ENCODE results near the gene TNNI3K. TPM values are rescaled to one million over a fixed set of nuclear protein-coding genes. Genes with fewer than 3 reads are reported as not detected.

TNNI3K gene
- total and polyA plus RNA-seq, 4 donors: 0.41 to 1.4 TPM; not detected in 2

DNA sequence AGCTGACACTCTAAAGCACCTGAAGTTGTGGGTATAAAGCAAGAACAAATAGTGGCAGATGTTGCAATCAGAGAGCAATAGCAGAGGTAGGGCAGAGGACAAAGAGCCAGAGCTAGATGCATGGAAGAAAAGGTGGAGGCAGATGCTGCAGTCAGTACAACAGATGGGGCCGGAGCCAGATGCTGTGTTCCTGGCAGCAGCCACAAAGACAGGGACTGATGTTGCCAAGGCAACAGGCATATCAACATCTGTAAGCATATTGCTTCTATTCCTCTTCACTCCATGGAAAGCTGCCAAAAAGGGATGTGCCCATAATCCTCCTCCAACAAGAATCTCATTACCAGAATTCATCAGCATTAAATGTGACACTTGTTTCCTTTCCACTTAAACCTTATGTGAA, 108.0 kb downstream of the TNNI3K start:
- 60 to 61% methylated on average over 1 of the region's 1 CpG for WGBS, 2 donors
- peak; percentile 74 to 78 (median 75) for DNase-seq
- Histone ChIP-seq H3K27me3 (ENCODE audit: control insufficient read depth in 3 of 3, insufficient read depth in 3 of 3, low read length in 2 of 3) (no peaks in the 10 kb centered on the region), H3K27ac (ENCODE audit: low read depth in 1 of 2, low read length in 1 of 2) (peak overlapping the region in 1 of 2 donors; percentile 29), H3K4me1 (ENCODE audit: control insufficient read depth in 5 of 5, insufficient read depth in 5 of 5, low read length in 5 of 5) (peaks cover 0 to 9% (median 0%) of the 10 kb centered on the region in 5 donors), H3K36me3 (ENCODE audit: control insufficient read depth in 4 of 4, insufficient read depth in 4 of 4, low read length in 4 of 4) (peaks cover 0 to 3% (median 0%) of the 10 kb centered on the region in 4 donors), H3K4me3 (no peak overlapping the region), H3K9me3 (ENCODE audit: control insufficient read depth in 4 of 4, insufficient read depth in 3 of 4, low read length in 3 of 4) (no peaks in the 10 kb centered on the region), H3K9ac (ENCODE audit: insufficient read depth in 1 of 2, low read length in 2 of 2) (no peak overlapping the region)
- TF ChIP-seq, protein P1, sequence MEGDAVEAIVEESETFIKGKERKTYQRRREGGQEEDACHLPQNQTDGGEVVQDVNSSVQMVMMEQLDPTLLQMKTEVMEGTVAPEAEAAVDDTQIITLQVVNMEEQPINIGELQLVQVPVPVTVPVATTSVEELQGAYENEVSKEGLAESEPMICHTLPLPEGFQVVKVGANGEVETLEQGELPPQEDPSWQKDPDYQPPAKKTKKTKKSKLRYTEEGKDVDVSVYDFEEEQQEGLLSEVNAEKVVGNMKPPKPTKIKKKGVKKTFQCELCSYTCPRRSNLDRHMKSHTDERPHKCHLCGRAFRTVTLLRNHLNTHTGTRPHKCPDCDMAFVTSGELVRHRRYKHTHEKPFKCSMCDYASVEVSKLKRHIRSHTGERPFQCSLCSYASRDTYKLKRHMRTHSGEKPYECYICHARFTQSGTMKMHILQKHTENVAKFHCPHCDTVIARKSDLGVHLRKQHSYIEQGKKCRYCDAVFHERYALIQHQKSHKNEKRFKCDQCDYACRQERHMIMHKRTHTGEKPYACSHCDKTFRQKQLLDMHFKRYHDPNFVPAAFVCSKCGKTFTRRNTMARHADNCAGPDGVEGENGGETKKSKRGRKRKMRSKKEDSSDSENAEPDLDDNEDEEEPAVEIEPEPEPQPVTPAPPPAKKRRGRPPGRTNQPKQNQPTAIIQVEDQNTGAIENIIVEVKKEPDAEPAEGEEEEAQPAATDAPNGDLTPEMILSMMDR (IDR thresholded peaks at IDR 0.05; ENCODE audit: control extremely low read depth, extremely low read depth): no peak
- no peak for ATAC-seq (ENCODE audit: insufficient read depth, low FRiP score)

DNA sequence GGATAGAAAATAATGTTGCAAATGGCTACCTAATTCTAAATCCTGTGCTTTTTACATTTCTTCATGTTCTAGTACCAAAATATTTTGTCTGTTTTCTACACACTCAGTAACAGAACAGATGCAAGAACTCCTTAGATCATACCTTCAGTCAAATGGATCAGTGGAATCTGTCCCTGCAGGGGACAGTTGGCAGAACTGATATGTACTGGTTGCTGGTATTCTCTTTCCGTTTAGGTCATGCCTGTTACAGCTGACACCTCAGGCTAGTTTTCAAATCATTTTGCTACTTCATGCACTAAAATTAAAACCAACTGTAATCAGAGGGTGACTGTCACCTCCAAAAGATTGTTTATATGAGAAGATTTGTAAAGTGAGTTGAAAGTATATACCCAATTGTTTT, 109.2 kb downstream of the TNNI3K start:
- no peak overlapping the region for H3K9ac ChIP-seq (ENCODE audit: insufficient read depth in 1 of 2, low read length in 2 of 2)
- H3K9me3 ChIP-seq (ENCODE audit: control insufficient read depth in 4 of 4, insufficient read depth in 3 of 4, low read length in 3 of 4): no peaks in the 10 kb centered on the region
- TF ChIP-seq, protein P1 (IDR thresholded peaks at IDR 0.05; ENCODE audit: control extremely low read depth, extremely low read depth): no peak
- no peak overlapping the region for H3K4me3 ChIP-seq
- whole genome bisulfite sequencing, 2 donors: 74 to 81% methylated on average over 1 of the region's 1 CpG
- peaks cover 0 to 3% (median 0%) of the 10 kb centered on the region in 4 donors for H3K36me3 ChIP-seq (ENCODE audit: control insufficient read depth in 4 of 4, insufficient read depth in 4 of 4, low read length in 4 of 4)
- peaks cover 0 to 9% (median 0%) of the 10 kb centered on the region in 5 donors for H3K4me1 ChIP-seq (ENCODE audit: control insufficient read depth in 5 of 5, insufficient read depth in 5 of 5, low read length in 5 of 5)
- ATAC-seq (ENCODE audit: insufficient read depth, low FRiP score): no peak
- no peaks in the 10 kb centered on the region for H3K27me3 ChIP-seq (ENCODE audit: control insufficient read depth in 3 of 3, insufficient read depth in 3 of 3, low read length in 2 of 3)
- DNase-seq: no peak
- H3K27ac ChIP-seq (ENCODE audit: low read depth in 1 of 2, low read length in 1 of 2): no peak overlapping the region

DNA sequence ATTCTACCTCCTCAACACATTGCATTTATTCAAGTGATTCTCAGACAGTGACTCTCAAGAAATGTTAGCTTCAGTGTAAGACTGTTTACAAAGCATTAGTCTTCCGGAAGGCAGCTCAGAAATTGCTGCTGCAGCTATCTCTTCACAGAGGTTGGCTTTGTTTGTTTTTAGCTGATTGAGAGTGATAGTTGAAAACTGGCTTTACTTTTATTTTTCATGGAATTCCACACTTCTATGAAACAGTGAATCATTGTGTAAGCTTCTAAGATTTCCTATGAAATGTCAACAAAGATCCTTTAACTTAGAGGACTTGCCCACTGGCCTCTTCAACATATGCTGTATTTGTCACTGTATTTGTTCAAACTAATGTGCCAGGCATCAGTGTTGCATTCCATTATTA, 121.3 kb downstream of the TNNI3K start:
- DNase-seq: peak in 1 of 3 donors; percentile 2
- 59 to 70% methylated on average over 1 of the region's 1 CpG for WGBS, 2 donors
- peak overlapping the region in 1 of 2 donors; percentile 75 for H3K27ac ChIP-seq (ENCODE audit: low read depth in 1 of 2, low read length in 1 of 2)

More for the DNA sequence above, 121.3 kb downstream of the TNNI3K start:
- Histone ChIP-seq H3K4me3 (no peak overlapping the region), H3K36me3 (ENCODE audit: control insufficient read depth in 4 of 4, insufficient read depth in 4 of 4, low read length in 4 of 4) (no peaks in the 10 kb centered on the region), H3K9me3 (ENCODE audit: control insufficient read depth in 4 of 4, insufficient read depth in 3 of 4, low read length in 3 of 4) (no peaks in the 10 kb centered on the region), H3K27me3 (ENCODE audit: control insufficient read depth in 3 of 3, insufficient read depth in 3 of 3, low read length in 2 of 3) (no peaks in the 10 kb centered on the region), H3K9ac (ENCODE audit: insufficient read depth in 1 of 2, low read length in 2 of 2) (no peak overlapping the region), H3K4me1 (ENCODE audit: control insufficient read depth in 5 of 5, insufficient read depth in 5 of 5, low read length in 5 of 5) (peaks cover 0 to 15% (median 0%) of the 10 kb centered on the region in 5 donors)
- TF ChIP-seq, protein P1 (IDR thresholded peaks at IDR 0.05; ENCODE audit: control extremely low read depth, extremely low read depth): no peak
- ATAC-seq (ENCODE audit: insufficient read depth, low FRiP score): no peak

Measured in lung (tissue), 12 donors.